ENCODE results near the gene NACC2.
A peak's percentile ranks its signal among the peaks of the same experiment; 100 is the strongest.

NACC2 gene

GRCh38 chr9:136023410-136024225 lies 71.5 kb downstream of the NACC2 start:
- no peak for DNase-seq (ENCODE audit: low spot score)

DNA sequence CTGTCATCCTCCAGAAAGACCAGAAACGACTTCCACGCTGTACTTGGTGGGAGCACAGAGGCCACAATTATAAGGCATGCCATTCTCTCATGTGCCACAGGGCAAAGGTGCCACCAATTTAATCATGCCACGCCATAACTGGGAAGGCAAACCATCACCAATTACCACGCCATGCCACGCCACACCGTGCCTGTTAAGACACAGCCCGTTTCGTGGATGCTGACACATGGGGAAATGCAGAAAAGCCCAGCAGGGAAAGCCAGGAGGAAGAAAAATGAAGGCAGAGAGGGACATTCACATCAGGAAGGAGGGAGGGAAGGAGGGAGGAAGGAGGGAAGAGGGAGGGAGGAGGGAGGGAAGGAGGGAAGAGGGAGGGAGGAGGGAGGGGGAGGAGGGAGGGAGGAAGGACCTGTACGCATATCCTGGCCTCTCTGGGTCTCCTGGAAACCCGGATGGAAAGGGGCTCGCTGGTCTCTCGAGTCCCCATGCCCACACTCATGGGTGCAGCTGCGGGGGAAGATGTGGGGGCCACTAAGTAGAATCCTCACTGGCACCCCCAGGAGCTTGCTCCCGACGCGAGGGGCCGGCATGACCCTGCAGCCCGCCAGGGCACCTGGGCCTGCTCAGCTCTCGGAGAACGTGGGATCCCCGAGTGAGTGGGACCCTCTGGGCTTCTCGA lies 72.2 kb downstream of the NACC2 start:
- DNase-seq (ENCODE audit: low spot score) = no peak

GRCh38 chr9:136021872-136022681 lies 73.0 kb downstream of the NACC2 start:
- no peak for DNase-seq (ENCODE audit: low spot score)

DNA sequence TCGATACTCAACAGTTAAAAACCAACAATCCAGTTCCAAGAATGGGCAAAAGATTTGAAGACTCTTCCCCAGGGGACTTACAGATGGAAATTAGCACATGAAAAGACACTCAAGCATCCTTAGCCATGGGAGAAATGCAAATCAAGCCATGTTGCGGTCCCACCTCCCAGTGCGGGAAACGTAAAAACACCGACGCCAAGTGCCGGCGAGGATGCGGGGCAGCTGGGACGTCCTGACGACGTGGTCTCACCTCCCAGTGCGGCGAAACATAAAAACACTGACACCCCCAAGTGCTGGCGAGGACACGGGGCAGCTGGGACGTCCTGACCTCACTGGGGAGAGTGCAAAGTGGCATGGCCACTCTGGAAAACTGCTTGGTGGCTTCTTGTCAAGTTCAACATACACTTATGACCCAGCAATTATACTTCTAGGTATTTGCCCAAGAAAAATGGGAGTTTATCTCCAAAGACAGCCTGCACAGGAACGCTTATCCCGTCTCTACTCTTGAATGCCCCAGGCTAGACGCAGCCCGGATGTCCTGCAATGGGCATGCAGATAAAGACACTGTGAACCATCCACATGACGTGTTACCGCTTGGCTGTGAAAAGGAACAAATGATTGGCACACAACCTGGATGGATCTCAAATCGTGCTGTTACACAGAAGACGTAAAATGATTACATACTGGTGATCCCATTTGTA lies 73.8 kb downstream of the NACC2 start:
- no peak for DNase-seq (ENCODE audit: low spot score)

DNA sequence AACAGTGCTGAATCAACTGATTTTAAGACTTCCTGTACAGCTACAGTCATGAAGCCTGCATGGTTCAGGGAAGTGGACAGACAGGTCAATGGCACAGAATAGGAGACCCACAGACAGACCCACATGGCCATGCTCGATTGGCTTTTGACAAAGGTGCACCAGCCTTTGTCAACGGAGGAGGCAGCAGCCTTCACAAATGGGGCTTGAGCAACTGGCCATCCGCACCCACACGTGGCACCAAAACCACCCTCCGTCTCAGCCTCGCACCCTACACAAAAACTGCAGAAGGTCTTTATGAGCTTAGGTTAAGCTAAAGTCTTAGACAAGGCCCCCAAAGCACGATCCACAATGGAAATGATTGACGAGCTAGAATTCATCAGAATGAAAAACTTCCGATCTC lies 74.4 kb downstream of the NACC2 start:
- no peak for DNase-seq (ENCODE audit: low spot score)

- DNase-seq (ENCODE audit: low spot score) = no peak
Measured at GRCh38 chr9:136020206-136020605, 74.9 kb downstream of the NACC2 start.

DNA sequence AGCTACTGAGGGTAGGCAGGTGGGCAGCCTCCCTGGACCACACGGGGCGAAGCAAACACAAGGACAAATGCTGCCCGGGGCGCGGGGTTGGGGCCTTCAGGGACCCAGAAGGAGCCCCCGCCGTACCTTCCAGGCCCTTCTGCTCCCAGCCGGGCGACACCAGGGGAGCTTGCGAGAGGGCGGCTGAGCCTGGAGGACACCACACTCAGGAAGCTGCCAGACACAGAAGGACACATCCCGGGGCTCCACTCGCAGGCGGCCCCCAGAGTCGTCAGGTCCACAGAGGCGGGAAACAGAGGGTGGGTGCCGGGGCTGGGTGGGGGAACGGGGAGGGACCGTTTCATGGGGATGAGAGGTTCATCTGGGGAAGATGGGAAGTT lies 75.4 kb downstream of the NACC2 start:
- no peak for DNase-seq (ENCODE audit: low spot score)

DNA sequence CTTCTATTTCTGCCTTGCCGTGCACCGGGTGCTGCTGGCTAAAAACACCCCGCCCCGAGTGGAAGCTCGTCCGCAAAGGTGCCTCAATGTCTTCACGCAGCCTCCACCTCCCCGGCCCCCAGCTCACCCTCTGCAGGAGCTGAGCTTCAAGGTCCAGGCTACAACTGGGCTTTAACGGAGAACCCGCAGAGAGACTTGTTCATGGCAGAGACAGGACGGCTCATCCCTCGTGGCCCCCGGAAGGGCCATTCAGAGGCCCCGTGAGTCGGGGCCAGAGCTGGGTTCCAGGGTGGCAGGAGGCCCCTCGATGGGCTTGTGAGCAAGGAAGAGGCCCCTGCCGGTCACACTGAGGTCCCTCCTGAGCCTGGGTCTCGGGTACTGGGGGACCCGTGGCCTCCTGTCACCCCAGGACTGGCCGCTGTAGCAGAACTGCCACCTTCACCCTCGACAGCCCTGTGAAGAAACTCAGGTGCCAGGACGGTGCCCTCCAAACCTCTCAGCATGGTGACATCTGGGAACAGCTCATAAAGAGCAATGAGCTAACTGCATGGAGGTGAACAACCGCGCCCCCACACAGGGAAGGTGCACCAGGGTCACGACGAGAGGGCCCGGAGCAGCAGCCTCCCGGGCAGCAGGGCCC lies 75.9 kb downstream of the NACC2 start:
- DNase-seq (ENCODE audit: low spot score) = no peak

GRCh38 chr9:136018257-136019031 lies 76.6 kb downstream of the NACC2 start:
- DNase-seq (ENCODE audit: low spot score) = no peak

DNA sequence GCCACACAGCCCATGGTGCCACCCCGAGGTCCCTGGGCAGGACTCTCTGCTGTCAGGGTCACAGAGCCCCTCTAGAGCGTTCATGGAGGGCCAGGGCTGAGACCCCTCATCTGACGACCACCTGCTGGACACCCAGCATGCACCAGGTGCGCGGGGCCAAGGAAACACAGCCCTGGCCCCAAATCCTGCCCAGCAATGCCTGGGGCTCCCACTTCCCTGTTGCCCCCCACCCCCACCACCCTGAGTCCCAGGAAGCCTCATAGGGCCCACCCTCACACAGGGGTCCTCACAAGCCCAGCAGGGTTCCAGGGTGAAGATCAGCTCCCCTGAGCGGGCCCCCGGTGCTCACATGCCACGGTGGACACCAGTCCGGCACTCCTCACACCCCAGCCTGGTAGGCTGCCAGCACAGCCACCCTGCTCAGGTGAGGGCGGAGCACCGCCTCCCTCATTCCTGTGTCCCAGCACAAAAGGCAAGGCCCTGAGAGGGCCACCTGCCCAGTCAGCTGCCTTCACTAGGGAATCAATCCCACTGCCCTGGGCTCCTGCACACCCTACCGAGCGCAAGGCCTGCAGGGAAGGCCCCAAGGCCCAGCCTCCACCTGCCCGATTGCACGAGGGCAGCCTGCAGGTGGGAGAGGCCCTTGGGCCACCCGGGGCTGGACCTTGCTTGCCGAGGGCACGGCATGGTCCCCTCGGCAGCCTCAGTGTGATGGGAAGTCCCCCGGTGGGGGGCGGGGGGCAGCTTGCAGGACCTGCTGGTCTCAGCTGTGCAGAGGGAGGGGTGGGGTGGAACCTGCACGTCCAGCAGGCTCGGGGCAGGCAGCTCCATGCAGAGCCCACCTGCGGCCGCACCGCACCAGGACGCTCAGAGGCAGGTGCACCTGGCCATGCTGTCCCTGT lies 77.5 kb downstream of the NACC2 start:
- no peak for DNase-seq (ENCODE audit: low spot score)

- no peak for DNase-seq (ENCODE audit: low spot score)
Measured at GRCh38 chr9:136016572-136017288, 78.4 kb downstream of the NACC2 start.

- DNase-seq (ENCODE audit: low spot score) = peak; percentile 9
Measured at GRCh38 chr9:136015656-136016571, 79.2 kb downstream of the NACC2 start.

- no peak for DNase-seq (ENCODE audit: low spot score)
Measured at GRCh38 chr9:136014924-136015633, 80.0 kb downstream of the NACC2 start.

DNA sequence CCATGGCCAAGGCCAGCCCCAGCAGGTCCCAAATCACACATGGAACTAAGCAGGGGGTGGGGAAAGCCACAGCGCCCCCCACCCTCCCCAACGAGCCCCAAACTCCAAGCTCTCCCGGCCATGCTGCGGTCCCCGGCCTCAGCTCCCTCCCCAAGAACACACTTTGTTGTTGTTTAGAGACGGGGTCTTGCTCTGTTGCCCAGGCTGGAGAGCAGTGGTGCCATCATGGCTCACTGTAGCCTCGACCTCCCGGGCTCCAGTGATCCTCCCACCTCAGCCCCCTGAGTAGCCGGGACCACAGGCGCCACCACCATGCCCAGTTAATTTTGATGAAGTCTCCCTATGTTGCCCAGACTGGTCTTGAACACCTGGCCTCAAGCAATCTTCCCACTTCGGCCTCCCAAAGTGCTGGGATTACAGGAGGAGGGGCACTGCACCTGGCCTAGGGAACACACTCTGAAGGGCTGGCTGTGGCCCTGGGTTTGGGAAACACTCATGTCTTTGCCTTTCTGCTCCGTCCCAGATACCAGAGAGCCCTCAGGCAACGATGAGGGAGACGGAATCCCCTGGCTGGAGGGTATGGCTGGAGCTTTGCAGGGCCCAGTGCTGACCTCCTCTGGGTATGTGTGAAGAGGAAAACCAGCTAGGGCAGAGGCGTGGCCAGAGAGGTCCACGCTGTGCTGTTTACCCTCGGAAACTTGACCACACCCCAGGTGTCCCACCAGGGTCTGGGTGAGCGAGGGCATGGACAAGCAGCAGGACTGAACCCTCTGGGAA lies 80.8 kb downstream of the NACC2 start:
- peak; percentile 7 for DNase-seq (ENCODE audit: low spot score)

DNA sequence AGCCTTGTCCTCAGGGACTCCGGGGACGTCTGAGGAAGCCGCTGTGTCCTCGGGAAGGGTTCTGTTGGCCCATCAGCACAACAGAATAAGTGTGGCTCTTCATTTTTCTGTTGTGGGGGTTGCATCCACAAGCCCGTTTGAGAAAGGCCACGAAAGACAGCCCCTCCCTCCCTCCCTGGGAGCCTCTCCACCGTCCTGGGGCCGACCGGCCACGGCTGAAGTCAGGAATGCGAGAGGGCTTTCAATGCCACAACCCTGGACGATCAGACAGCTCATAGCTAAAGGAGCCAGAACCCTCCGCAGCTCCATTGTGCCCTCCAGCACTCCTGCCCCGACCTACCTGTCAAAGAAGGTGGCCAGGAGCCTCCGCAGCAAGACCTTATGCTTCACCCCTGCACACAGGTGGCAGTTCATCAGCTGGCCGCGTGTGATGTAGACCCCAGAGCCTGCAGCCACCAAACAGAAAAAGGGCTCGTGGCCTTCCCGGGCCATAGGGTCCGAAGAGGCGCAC lies 81.5 kb downstream of the NACC2 start:
- no peak for DNase-seq (ENCODE audit: low spot score)

GRCh38 chr9:136013116-136013515 lies 82.0 kb downstream of the NACC2 start:
- DNase-seq (ENCODE audit: low spot score) = no peak

All from HuH-7.5 (cell line).